HCT116 (cell line): ENCODE measurements around the gene HIVEP3. TPM values are rescaled to one million over a fixed set of nuclear protein-coding genes. Genes with fewer than 3 reads are reported as not detected.

Experiments used
- ATAC-seq: fragments of 200-7000 bp; cut with Tn5 transposase; 2 replicates; pipeline ENCODE4 v1.9.1; 2020; ENCODE audit warnings: mild to moderate bottlenecking, moderate library complexity
- BruUV-seq: library from RNA; stranded (reverse); fragments of 400-500 nt; replicated peaks from 2 replicates; lab custom pipeline; 2021; lab: Mats Ljungman, UMichigan
- CTCF ChIA-PET: fragments of 300-600 bp; sonication (Branson Sonifier 250); formaldehyde crosslinking; loops from one replicate; lab custom pipeline; 2021; ENCODE audit warnings: antibody characterized with exemption; lab: Charles Lee
- POLR2A ChIA-PET: fragments of 300-600, 350-600 bp; sonication (Branson Sonifier 250); formaldehyde crosslinking; loops from one replicate; lab custom pipeline; 2021; ENCODE audit warnings: antibody characterized with exemption; lab: Charles Lee
- RAD21 ChIA-PET, 2 experiments: fragments of 300-600 bp; sonication (Branson Sonifier 250); formaldehyde crosslinking; loops; one replicate each; lab custom pipeline; 2023; ENCODE audit warnings: low total read pairs in 2 of 2; ENCODE audit not compliant: uncharacterized antibody in 2 of 2, unreplicated experiment in 2 of 2, low non-redundant PET in 1 of 2; lab: Charles Lee
- DNase-seq: peaks from one replicate; pipeline ENCODE4 v3.0.0-alpha.2; 2010; ENCODE audit warnings: low read depth, low spot score
- H2AFZ ChIP-seq: fragments of 200-600 bp; shearing (Covaris generic), sonication (generic); 2 replicates; pipeline ENCODE4 v1.6.1; 2017; ENCODE audit warnings: low read depth, mixed run types, mixed read lengths, antibody characterized with exemption, low read length; ENCODE audit not compliant: poor library complexity, severe bottlenecking
- H3K27ac ChIP-seq: 2 replicates; pipeline ENCODE4 v1.5.1; 2012; ENCODE audit warnings: low read depth, low read length
- H3K27me3 ChIP-seq: fragments of 200-600 bp; sonication (generic); 2 replicates; pipeline ENCODE4 v1.6.1; 2016; ENCODE audit warnings: mixed run types, low read length, mixed read lengths; ENCODE audit not compliant: insufficient read depth
- H3K36me3 ChIP-seq, 2 experiments: fragments of 200-500 bp in 1 of 2; fragments of 200-600 bp in 1 of 2; sonication (Bioruptor generic) in 1 of 2; sonication (generic) in 1 of 2; 2 replicates each; pipeline versions ENCODE4 v1.5.1 to v1.6.1; 2014 to 2016; ENCODE audit warnings: low read length in 2 of 2, inconsistent platforms in 1 of 2, mixed read lengths in 1 of 2, mixed run types in 1 of 2; ENCODE audit not compliant: insufficient read depth in 2 of 2, control insufficient read depth in 1 of 2
- H3K4me1 ChIP-seq, 2 experiments: fragments of 200-600 bp in 1 of 2; sonication (generic) in 1 of 2; 2 replicates each; pipeline versions ENCODE4 v1.5.1 to v1.6.1; 2012 to 2017; ENCODE audit warnings: low read length in 2 of 2, inconsistent platforms in 1 of 2, mild to moderate bottlenecking in 1 of 2, mixed read lengths in 1 of 2, mixed run types in 1 of 2, moderate library complexity in 1 of 2; ENCODE audit not compliant: insufficient read depth in 2 of 2, control insufficient read depth in 1 of 2
- H3K4me2 ChIP-seq: fragments of 200-600 bp; sonication (generic); 2 replicates; pipeline ENCODE4 v1.6.1; 2017; ENCODE audit warnings: mixed run types, low read length, mixed read lengths
- H3K4me3 ChIP-seq, 2 experiments: fragments of 200-600 bp in 1 of 2; sonication (generic) in 1 of 2; replicated peaks in 1 of 2; 2 replicates each; pipeline ENCODE4 v1.5.1; 2011 to 2016; ENCODE audit warnings: low read length in 2 of 2, control low read depth in 1 of 2, low read depth in 1 of 2, mild to moderate bottlenecking in 1 of 2, mixed read lengths in 1 of 2, mixed run types in 1 of 2
- H3K79me2 ChIP-seq: fragments of 200-600 bp; sonication (generic); 2 replicates; pipeline ENCODE4 v1.6.1; 2017; ENCODE audit warnings: mild to moderate bottlenecking, mixed run types, low read length, moderate library complexity, mixed read lengths; ENCODE audit not compliant: insufficient read depth
- H3K9ac ChIP-seq: fragments of 200-600 bp; sonication (generic); 2 replicates; pipeline ENCODE4 v1.6.1; 2016; ENCODE audit warnings: low read length, mixed read lengths
- H3K9me2 ChIP-seq: fragments of 200-600 bp; sonication (generic), shearing (Covaris generic); 2 replicates; pipeline ENCODE4 v1.6.1; 2017; ENCODE audit warnings: mixed run types, mild to moderate bottlenecking, moderate library complexity; ENCODE audit not compliant: insufficient read depth
- H3K9me3 ChIP-seq, 2 experiments: fragments of 200-500 bp in 1 of 2; fragments of 200-600 bp in 1 of 2; sonication (Bioruptor generic) in 1 of 2; sonication (generic) in 1 of 2; 2 replicates each; pipeline ENCODE4 v1.6.1; 2014 to 2017; ENCODE audit warnings: low read length in 2 of 2, mixed read lengths in 2 of 2, inconsistent platforms in 1 of 2, low read depth in 1 of 2, mild to moderate bottlenecking in 1 of 2, mixed run types in 1 of 2, moderate library complexity in 1 of 2; ENCODE audit not compliant: control insufficient read depth in 1 of 2, insufficient read depth in 1 of 2
- H4K20me1 ChIP-seq: fragments of 200-600 bp; sonication (generic), shearing (Covaris generic); 2 replicates; pipeline ENCODE4 v1.6.1; 2017; ENCODE audit warnings: mixed run types, mild to moderate bottlenecking, moderate library complexity; ENCODE audit not compliant: insufficient read depth
- CTCF ChIP-seq, 3 experiments: fragments of 200-600 bp in 1 of 3; sonication (generic) in 1 of 3; IDR thresholded peaks in 2 of 3; conservative IDR thresholded peaks in 1 of 3; 2 replicates each; pipeline ENCODE4 v1.5.1; 2012 to 2017; ENCODE audit warnings: low read depth in 2 of 3, low read length in 2 of 3, antibody characterized with exemption in 1 of 3, borderline replicate concordance in 1 of 3, control low read depth in 1 of 3, mild to moderate bottlenecking in 1 of 3, mixed read lengths in 1 of 3, mixed run types in 1 of 3, moderate library complexity in 1 of 3; ENCODE audit not compliant: insufficient read depth in 1 of 3
- EGR1 ChIP-seq: IDR thresholded peaks from 2 replicates; pipeline ENCODE4 v1.6.1; 2012; ENCODE audit warnings: low read depth
- POLR2AphosphoS5 ChIP-seq: IDR thresholded peaks from 2 replicates; pipeline ENCODE4 v1.6.1; 2011; ENCODE audit warnings: mild to moderate bottlenecking, low read depth, low read length, moderate library complexity
- RAD21 ChIP-seq: IDR thresholded peaks from 2 replicates; pipeline ENCODE4 v1.6.1; 2012; ENCODE audit warnings: low read depth, mild to moderate bottlenecking
- SP1 ChIP-seq: IDR thresholded peaks from 2 replicates; pipeline ENCODE4 v1.6.1; 2012; ENCODE audit warnings: low read depth
- TCF7L2 ChIP-seq: IDR thresholded peaks from 2 replicates; pipeline ENCODE4 v1.7.0; 2011; ENCODE audit warnings: borderline replicate concordance, inconsistent platforms; ENCODE audit not compliant: insufficient read depth, insufficient read length; ENCODE audit errors: extremely low read depth
- YY1 ChIP-seq: IDR thresholded peaks from 2 replicates; pipeline ENCODE4 v1.6.1; 2011; ENCODE audit warnings: low read length, low read depth, moderate library complexity, mild to moderate bottlenecking; ENCODE audit not compliant: insufficient replicate concordance; ENCODE audit errors: extremely low read depth
- intact Hi-C: fragments of 100-400 bp; cut with micrococcal nuclease; formaldehyde crosslinking; loops from 2 replicates; pipeline ENCODE4 v1.10.0; 2022
- total RNA-seq: library from RNA; stranded (reverse); gene quantifications from one replicate; pipeline ENCODE4 v1.2.1, GENCODE V29; 2021; ENCODE audit not compliant: unreplicated experiment

Gene HIVEP3
- total RNA-seq, 1 experiment from 2014 or later = 7.1 TPM

- TF ChIP-seq TCF7L2 (no peak), RAD21 (no peak)
Measured at GRCh38 chr1:41524676-41525675, 393.7 kb downstream of the HIVEP3 start (continued).

DNA sequence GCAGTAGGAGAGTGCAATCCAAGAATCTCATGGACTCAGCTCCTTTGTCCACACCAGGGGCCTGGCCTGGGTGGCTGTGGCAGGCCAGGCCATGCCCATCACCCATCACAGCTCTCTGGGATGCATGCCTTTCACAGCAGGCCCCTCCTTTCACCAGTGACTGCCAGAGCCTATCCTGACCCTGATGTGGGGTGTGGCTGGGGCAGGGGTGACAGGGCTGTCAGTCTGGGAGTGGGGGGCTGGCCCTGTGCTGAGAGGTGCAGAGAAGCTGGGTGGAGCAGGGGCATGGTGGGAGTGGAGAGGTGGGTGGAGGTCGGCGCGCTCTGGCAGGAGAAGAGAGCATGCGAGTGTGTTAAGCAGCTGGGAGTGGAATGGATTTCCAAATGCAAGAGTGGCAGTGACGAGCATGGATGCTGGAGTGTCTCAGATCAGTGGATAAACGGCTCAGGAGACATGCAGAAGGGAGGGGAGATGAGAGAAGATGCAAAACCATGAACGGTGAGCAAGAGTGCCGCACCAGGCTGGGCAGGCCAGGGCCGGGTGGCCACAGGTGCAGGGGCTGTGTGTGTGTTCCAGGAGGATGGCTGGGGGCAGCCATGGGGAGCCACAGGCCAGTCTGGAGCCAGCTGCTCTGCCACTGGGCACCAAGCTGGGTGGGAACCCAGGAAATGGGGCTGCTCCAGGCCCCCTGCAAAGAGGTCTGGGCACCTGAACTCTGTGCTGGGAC lies 394.6 kb downstream of the HIVEP3 start:
- TF ChIP-seq POLR2AphosphoS5 = no peak
- no peak for TF ChIP-seq SP1
- TF ChIP-seq EGR1 = no peak
- TF ChIP-seq YY1 = no peak
- no peak for TF ChIP-seq CTCF (IDR thresholded peaks at IDR 0.05 in 2 of 3, conservative IDR thresholded peaks at IDR 0.05 in 1 of 3; ENCODE audit: borderline replicate concordance in 1 of 3, insufficient read depth in 1 of 3, low read depth in 2 of 3, low read length in 2 of 3)
- TF ChIP-seq, all 23 proteins: peak for 0
- Histone ChIP-seq H4K20me1 (no peaks in the 10 kb centered on the region), H3K36me3 (no peaks in the 10 kb centered on the region), H3K27ac (no peak overlapping the region), H3K27me3 (no peaks in the 10 kb centered on the region), H3K9ac (no peak overlapping the region), H3K4me3 (no peak overlapping the region), H3K9me2 (no peaks in the 10 kb centered on the region), H3K9me3 (no peaks in the 10 kb centered on the region), H3K79me2 (no peaks in the 10 kb centered on the region), H3K4me1 (no peaks in the 10 kb centered on the region), H3K4me2 (no peak overlapping the region), H2AFZ (no peak overlapping the region)
- DNase-seq (no peak), ATAC-seq (no peak)
- ChIA-PET POLR2A (no interaction called here), RAD21 (no interaction called here), CTCF (interaction anchor here (1.2 kb wide), 1 partner anchor 8 kb away, joined by 3 read pairs; no protein-coding TSS in a partner anchor)
- no TSS peak for BruUV-seq
- intact Hi-C loops = no loop called here
